Measurements from ENCODE around the gene COMMD1.
A peak's percentile ranks its signal among the peaks of the same experiment; 100 is the strongest.
"Not testable (repeated sequence)": the region's sequence is repeated elsewhere in the genome, so short reads cannot be mapped to it uniquely, and the experiment has no call there.

The COMMD1 gene

DNA sequence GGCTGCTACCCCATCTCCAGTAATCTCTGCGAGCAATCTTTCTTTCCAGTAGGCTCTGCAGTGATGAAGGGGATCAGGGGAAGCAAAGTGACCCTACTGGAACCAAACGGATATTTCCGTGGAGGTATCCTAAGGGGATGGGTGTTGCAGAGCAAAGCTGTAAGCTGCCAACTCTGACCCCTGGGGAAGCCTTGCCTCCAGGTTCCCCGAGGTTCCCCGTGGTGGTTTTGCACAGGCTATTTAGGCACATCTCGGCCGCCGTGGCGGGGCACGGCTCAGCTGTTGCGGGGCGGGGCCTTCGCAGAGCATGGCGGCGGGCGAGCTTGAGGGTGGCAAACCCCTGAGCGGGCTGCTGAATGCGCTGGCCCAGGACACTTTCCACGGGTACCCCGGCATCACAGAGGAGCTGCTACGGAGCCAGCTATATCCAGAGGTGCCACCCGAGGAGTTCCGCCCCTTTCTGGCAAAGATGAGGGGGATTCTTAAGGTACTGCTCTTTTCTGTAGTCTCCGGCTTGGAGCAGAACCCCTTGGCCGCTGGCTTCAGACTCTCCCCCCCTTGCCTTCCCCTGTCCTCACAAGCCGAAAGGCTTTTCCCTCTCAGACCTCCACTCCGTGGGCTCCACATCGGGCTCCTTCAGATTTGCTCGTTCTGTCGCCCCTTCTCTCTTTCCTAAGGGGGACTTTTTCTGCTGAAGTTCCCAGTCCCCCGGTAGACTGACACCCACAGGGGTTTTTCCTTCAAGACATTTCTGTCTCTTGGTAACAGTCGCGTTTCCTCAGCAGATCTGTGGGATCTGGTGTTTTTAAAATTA, at the start of gene COMMD1:
Gene COMMD1 (plus strand): TSS at position 303 of the 814 bp plus-strand sequence. CDS start 5 bp downstream, at position 308.
- peak; percentile 79 for DNase-seq (ENCODE audit: low spot score)

DNA sequence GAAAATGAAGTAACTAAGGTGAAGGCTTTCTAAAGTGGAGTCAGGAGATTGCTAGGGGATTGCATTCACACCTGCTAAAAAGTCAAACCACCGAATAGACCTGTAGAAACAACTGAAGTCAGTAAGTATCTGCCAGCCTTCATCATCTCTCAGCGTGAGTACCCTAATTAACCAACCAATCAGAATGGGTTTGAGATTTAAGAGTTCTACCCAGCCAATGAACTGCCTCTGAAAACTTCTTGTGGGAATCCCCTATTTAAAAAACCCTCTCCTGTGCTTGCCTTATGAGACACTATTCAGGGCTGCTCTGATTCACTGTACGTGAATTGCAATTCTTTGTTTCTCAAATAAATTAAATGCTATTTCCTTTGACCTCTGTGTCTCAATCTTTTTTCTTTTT, 48.2 kb upstream of the COMMD1 start:
- no peak for DNase-seq (ENCODE audit: low spot score)

DNA sequence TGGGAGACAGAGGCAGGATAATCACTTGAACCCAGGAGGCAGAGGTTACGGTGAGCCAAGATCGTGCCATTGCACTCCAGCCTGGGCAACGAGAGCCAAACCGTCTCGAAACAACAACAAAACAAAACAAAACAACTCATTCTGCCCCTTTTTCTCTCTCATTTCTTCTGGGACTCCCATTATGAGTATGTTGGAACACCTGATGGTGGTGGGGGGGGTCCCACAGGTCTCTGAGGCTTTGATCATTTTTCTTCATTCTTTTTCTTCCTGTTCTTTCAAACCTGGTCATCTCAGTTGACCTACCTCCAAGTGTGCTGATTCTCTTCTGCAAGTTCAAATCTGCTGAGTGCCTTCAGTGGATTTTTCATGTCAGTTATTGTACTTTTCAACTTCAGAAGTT, 43.4 kb upstream of the COMMD1 start:
- no peak for DNase-seq (ENCODE audit: low spot score)

DNA sequence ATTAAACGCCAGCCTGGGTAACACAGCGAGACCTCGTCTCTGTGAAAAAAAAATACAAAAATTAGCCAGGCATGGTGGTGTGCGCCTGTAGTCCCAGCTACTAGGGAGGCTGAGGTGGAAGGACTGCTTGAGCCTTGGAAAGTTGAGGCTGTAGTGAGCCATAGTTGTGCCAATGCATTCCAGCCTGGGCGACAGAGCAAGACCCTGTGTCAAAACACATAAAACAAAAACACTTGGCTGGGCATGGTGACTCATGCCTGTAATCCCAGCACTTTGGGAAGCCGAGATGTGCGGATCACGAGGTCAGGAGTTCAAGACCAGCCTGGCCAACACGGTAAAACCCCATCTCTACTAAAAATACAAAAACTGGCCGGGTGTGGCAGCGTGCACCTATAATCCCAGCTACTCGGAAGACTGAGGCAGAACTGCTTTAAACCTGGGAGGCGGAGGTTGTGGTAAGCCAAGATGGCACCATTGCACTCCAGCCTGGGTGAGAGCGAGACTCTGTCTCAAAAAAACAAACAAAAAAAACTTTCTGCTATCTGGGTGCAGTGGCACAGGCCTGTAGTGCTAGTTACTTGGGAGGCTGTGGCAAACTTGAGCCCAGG, 38.9 kb upstream of the COMMD1 start:
- not testable (repeated sequence) for DNase-seq (ENCODE audit: low spot score)

DNA sequence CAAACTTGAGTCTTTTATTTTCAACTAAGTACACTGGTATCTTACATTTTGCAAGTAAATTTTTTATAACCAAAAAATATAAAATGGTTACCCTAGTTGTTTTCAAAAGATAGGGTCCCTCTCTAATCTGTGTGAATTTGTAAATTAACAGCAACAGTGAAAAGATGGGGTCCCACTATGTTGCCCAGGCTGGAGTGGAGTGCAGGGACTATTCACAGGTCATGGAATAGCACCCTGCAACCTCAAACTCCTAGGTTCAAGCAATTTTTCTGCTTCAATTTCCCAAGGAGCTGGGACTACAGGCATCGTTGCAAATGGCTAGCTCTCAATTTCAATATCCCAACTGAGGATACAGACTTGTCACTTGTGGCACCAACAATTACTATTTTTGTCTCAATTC, 29.1 kb upstream of the COMMD1 start:
- no peak for DNase-seq (ENCODE audit: low spot score)

DNA sequence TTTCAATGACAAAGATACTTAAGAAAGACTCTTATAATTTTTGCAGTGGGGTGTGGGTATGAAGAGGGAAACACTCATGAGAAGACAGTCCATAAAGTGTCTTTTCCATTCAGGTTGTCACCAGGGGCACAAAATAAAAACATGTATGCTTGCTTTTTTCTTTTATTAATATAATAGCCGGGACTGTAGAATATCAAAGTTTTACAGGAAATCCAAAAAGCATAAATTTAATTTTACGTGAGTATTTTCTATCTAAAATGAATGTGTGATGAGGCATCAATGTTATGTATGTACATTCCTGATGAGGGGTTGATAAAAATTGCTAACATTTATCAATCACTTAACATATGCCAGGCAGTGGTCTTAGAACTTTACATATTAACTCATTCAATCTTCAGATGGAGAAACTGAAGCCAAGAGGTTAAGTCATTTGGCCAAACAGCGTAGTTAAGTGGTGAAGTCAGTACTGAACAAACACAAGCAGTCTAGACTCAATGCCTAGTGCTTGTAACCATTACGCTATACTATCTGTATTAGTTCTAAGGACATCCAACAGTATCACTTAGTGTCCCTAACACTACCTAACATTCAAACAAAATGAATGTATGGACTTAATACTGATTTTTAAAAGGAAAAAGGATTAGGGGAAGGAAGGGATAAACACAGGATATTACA, 27.8 kb upstream of the COMMD1 start:
- no peak for DNase-seq (ENCODE audit: low spot score)

DNA sequence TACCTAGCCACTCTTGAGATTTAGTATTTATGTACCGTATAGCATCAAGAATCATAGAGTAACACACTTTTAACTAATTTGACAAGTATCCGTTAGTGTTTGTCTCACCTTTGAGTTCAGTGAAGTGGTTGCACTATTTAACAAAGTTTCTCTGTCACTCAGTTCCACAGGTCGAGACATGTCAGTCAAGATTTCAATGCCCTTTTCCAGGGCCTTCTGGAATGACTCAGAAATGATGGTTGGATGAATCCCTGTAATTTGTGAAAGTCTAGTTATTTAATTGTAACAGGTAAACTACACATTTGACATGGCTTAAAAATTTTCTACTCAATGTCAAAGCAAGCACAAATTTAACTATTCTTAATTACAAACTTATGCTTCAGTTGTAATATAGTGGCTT, 26.7 kb upstream of the COMMD1 start:
- DNase-seq (ENCODE audit: low spot score) = peak; percentile 39

DNA sequence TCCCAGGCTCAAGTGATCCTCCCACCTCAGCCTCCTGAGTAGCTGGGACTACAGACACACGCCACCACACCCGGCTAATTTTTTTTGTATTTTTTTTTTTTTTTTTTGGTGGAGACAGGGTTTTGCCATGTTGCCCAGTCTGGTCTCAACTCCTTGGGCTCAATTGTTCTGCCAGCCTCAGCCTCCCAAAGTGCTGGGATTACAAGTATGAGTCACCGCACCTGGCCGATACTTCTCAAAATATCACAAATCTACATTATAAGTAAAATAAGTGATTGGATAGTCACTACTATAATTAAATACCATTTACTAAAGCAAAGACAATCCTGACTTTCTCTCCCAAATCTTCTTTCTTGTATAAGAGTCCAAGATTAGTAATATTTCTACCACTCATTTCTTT, 26.1 kb upstream of the COMMD1 start:
- DNase-seq (ENCODE audit: low spot score) = not testable (repeated sequence)

DNA sequence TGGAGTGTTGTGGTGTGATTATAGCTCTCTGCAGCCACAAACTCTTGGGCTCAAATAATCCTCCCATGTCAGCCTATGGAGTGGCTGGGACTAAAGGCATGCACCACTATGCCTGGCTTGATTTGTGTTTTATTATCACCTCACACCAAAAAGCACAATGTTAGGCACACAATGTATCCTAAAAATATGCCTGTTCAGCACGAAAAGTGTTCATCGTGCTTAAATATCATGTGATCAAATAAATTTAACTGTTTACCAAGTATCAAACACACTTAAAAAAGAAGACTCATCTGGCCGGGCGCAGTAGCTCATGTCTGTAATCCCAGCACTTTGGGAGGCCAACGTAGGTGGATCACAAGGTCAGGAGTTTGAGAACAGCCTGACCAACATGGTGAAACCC, 22.6 kb upstream of the COMMD1 start:
- no peak for DNase-seq (ENCODE audit: low spot score)

DNA sequence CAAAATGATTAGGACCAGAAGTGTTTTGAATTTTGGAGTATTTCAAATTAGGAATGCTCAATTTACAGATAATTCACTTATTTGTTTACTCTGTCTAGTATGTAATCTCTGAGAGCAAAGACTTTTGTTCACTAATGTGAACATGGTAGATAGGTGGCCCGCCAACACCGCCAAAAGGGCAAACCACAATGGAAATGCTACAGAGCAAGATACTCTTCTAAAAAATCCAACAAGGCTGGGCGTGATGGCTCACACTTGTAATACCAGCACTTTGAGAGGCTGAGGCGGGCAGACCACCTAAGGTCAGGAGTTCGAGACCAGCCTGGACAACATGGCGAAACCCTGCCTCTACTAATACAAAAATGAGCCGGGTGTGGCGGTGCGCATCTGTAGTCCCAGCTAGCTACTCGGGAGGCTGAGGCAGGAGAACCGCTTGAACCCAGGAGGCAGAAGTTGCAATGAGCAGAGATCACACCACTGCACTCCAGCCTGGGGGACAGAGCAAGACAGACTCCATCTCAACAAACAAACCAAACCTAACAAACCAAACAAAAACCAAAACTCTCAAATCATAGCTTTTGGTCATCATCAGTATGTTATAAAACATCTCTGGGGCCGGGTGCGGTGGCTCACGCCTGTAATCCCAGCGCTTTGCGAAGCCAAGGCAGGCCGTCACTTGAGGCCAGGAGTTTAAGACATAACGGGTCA, 19.4 kb upstream of the COMMD1 start:
- DNase-seq (ENCODE audit: low spot score) = no peak

DNA sequence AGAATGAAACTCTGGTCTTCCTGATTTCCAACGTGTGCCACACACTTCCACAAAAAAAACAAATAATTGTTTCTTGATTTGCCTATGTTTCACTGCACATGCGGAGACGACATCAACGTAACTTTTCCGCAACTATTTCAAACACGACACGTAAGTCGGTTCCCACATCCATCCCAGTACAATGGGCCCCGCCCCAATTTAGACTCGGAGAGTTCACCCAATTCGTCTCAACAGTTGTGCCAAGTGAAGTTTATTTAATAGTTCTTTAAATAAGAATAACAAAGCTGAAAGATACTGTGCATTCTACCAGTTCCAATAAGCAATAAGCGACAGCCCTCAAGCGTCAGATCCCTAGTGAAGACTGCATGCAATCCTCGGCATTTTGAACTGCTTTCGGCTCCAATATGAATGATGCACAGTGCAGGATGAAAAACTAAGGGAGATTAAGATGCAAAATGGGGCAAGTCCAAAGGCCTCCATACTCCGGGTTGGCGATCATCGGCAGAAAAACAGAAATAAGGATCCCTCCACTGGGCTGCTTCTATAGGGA, 17.7 kb upstream of the COMMD1 start:
- peak; percentile 40 for DNase-seq (ENCODE audit: low spot score)

DNA sequence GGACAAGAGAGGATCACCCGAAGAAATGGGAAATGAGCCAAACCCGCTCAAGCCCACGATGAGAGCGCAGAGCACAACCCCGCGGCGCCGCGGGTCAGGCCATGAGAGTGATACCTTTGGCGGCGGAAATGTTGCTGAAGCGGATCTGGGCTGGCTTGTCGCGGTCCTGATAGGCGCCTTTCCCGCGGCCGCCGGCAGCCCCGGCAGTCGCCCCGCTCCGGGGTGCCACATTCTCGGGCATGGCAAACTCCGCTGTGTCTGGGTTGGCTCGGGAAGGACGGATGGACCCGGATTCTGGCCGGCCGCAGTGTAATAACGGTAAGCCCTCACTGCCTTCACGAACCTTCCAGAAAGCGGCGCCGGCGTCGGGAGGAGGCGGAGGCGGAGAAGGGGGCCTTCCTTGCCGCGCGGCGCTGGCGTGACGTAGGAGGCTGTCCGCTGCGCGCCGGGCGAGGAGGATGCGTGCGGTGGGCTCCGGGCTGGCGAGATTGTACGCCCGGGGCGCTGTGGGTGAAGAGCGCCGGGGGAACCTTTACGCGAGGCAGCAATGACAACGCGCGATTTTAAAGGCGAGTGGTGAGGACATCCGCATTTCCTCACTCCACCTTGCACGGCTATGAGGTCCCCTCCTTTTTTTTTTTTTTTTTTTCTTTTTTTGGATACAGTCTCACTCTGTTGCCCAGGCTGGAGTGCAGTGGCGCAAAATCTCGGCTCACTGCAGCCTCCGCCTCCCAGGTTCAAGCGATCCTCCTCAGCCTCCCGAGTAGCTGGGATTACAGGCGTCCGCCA, 17.0 kb upstream of the COMMD1 start, which contains the start of gene CCT4:
Gene CCT4 (minus strand): TSS at position 390 of the 789 bp plus-strand sequence. CDS start 149 bp downstream, at position 241.
- peak; percentile 90 for DNase-seq (ENCODE audit: low spot score)

DNA sequence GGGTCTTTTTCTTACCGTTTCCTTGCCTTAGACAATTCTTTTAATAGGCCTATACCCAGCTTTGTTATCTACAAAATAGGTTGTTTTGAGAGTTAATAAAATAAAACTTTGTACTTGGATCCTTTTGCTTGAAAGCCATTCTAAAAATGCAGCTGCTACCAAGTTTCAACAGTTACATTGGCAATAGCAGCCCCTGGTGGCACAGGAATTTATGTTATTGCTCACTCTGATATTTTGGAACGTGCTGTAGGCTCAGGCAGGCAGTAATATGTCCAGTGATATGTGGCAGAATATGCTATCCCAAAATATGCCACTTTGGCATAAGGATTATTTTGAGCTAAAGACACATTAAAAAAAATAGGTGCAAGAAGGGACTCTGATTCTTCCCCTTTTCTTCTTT, 6.7 kb upstream of the COMMD1 start:
- DNase-seq (ENCODE audit: low spot score) = peak; percentile 26

DNA sequence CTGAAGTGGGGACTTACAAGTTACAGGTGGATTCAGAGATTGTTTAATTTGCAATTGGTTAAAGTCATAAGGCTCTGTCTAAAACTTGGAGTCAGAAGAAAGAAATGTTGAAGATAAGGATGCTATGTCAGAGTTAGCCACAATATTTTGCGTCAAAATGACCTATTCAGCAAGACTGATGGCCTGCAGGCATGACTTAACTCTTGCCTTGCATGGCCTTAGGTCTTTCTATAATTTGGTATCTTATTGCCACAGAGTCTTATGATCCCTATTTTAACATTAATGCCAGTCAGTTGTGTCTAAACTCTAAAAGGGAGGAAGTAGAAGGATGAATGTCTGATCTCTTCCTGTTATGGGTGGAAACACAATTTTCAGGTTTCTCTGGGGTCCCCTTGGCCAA, 5.2 kb upstream of the COMMD1 start:
- no peak for DNase-seq (ENCODE audit: low spot score)

DNA sequence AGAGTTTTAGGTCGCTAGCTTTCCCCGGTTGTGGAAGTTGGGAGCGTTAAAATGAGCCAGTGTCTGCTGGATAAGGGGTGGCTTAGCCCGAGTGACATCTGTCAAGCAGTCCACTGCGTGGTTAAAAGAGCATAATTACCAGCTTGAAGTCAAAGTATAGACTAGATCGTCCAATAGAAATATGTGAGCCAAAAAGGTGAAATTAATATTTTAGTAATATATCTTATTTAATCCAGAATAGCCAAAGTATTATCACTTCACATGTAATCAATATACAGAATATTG, 654 bp downstream of the COMMD1 start:
- DNase-seq (ENCODE audit: low spot score) = no peak

DNA sequence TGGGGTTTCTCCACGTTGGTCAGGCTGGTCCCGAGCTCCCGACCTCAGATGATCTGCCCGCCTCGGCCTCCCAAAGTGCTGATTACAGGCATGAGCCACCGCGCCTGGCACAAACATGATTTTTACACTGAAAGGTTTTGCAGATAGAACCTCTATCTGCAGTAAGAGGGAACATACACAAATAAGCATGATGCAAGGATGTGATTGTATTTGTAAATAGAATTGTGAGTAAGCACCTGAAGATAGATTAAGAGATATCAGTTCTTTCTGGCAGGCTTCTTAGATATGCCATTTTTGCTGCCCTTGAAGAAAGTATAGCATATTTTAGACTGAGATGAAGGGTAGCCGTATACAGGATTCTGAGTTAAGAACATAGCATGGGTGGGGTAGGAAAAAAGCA, 3.6 kb downstream of the COMMD1 start:
- DNase-seq (ENCODE audit: low spot score) = no peak

DNA sequence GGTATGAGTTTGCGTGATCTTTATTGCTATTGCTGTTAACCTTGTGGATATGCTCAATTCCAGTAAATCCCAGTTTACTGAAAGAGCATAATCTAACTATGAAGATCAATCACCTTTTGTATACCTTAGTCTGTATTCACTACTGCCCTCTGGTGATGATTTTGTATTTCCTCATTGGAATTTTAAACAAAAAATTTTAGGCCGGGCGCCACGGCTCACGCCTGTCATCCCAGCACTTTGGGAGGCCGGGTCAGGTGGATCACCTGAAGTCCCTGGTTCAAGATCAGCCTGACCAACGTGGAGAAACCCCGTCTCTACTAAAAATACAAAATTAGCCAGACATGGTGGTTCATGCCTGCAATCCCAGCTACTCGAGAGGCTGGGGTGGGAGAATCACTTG, 5.1 kb downstream of the COMMD1 start:
- peak; percentile 15 for DNase-seq (ENCODE audit: low spot score)

DNA sequence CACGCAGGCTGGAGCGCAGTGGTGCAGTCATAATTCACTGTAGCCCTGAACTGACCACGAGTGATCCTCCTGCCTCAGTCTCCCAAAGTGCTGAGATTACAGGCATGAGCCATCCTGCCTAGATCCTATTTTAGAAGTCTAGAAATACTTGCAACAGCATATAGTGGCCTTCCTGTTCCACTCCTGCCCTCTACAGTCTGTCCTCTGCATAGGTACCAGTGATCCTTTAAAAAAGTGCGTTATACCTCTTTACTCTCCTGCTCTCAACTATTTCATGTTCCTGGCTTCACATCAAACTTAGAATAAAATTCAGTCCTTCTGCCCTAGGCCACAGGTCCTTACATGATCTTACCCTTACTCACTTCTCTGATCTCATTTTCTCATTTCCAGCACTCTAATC, 6.0 kb downstream of the COMMD1 start:
- peak; percentile 9 for DNase-seq (ENCODE audit: low spot score)

DNA sequence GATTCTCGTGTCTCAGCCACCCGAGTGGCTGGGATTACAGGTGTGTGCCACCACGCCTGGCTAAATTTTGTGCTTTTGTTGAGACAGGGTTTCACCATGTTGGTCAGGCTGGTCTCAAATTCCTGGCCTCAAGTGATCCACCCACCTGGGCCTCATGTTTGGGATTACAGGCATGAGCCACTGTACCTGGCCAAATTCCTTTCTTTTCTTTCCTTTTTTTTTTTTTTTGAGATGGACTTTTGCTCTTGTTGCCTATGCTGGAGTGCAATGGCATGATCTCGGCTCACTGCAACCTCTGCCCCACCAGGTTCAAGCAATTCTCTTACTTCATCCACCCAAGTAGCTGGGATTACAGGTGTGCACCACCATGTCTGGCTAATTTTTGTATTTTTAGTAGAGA, 9.3 kb downstream of the COMMD1 start:
- DNase-seq (ENCODE audit: low spot score) = not testable (repeated sequence)

DNA sequence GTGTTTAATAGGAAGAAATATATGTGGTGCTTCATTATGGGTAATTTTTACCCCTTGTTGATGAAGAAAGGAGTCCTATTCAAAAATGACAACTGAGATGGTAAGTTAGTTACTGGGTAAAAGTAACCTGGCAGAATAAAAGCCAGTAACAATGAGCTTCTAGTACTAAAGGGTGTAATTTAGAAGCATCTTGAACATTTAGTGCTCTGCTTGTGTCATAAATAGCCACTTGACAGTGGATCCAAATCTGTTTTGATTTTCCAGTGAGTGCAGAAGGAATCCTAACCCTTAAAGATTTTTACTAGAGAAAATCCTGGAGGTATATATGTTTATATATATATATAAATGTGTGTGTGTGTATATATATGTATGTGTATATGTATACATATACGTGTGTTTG, 15.1 kb downstream of the COMMD1 start:
- no peak for DNase-seq (ENCODE audit: low spot score)

DNA sequence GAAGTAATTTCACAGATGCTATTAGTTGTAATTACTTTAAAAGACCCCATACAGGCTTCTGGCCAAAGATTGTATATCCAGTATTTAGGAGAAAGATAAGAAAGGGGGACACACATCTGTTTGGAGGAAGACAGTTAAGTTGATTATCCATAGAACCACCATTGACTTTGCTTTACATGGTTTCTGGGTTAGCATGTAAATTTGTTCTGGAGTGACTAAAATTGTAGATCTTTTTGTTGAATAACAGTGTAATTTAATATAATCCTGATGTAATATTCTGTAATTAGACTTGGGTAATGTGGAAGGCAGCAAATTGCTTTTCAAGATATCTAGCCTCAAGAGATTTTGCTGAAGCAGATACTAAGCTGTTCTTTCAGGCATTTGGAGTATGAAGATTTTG, 17.2 kb downstream of the COMMD1 start:
- DNase-seq (ENCODE audit: low spot score) = no peak
